ENCODE results near the gene RGMA. TPM values are rescaled to one million over a fixed set of nuclear protein-coding genes. Genes with fewer than 3 reads are reported as not detected.

RGMA gene
- total RNA-seq, 1 donor from 2014 or later = 11.4 TPM

DNA sequence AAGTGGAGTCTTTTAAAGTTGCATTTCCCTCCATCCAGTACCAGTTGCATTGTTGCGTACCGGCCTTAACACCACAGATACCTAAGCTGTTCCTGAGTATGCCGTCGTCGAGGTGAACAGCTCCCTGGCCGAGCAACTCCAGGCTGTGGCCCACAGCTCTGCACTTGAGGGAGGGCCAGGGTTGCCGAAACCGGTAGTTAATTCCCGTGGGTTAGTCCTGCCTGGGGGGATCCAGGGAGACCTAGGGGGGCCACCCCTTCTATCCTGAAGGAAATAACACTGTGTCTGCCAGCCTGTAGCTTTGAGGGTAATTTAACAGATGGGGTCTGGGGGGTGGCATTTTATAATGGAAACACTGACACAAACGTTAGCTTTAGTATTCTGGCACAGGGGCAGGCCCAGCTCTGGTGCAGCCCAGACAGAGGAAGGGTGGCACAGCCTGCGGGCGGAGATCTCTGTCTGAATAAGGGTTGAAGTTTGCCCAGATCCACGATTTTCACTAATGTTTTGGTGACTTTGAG lies 60.8 kb downstream of the RGMA start:
- Mint-ChIP-seq H3K9me3 (ENCODE audit: low read depth) (no peaks in the 10 kb centered on the region), H3K27ac (no peak overlapping the region), H3K4me1 (ENCODE audit: low read depth) (peaks cover 4% of the 10 kb centered on the region), H3K27me3 (peaks cover 8% of the 10 kb centered on the region), H3K36me3 (ENCODE audit: insufficient read depth) (peaks cover 17% of the 10 kb centered on the region), H3K4me3 (ENCODE audit: low read depth) (no peak overlapping the region)
- no peak for TF ChIP-seq CTCF (IDR thresholded peaks at IDR 0.05; ENCODE audit: unreplicated experiment)
- no peak for DNase-seq (ENCODE audit: low spot score, unreplicated experiment)

DNA sequence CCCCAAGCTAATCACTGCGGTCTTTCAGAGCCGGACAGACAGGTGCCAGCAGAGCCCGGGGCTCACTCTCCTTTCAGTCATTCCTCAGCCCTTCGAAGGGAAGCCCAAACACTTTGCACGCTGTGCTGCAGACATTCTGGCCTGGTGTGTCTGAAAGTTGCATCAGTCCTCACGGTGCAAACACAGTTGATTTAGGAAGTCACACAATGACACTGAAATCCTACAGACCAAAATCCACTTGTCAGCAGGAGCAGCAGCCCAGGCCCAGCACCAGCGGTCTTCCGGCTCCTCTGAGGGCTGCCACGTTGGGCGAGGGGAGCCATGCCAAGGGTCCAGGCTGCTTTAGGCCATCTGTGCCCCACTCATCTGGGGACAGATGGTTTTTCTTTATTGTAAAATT lies 61.6 kb downstream of the RGMA start:
- Mint-ChIP-seq H3K27ac (no peak overlapping the region), H3K9me3 (ENCODE audit: low read depth) (no peaks in the 10 kb centered on the region), H3K27me3 (peaks cover 6% of the 10 kb centered on the region), H3K4me3 (ENCODE audit: low read depth) (no peak overlapping the region), H3K4me1 (ENCODE audit: low read depth) (peaks cover 4% of the 10 kb centered on the region), H3K36me3 (ENCODE audit: insufficient read depth) (peaks cover 25% of the 10 kb centered on the region)
- TF ChIP-seq CTCF (IDR thresholded peaks at IDR 0.05; ENCODE audit: unreplicated experiment) = no peak
- no peak for DNase-seq (ENCODE audit: low spot score, unreplicated experiment)

DNA sequence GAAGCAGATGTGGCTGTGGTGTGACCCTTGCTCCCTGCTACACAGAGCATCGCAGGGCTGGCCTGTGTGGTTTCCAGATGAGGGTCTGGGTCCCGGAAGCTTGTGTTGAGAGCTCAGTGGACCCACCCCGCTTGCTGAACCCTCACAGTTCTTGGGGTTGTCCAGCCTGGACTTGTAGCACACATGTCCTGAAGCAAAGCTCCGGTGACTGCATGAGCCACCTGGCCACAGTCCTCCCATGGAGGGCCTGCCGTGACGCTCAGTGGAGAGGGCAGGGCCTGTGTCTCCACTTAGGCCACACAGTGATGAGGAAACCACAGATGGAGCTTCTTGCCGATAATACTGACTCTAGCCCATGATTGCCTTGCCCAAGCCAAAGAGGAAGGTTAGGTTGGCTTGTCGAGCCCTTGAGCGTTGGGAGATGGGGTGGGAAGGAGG lies 62.6 kb downstream of the RGMA start:
- Mint-ChIP-seq H3K36me3 (ENCODE audit: insufficient read depth) (peaks cover 33% of the 10 kb centered on the region), H3K4me3 (ENCODE audit: low read depth) (no peak overlapping the region), H3K27ac (no peak overlapping the region), H3K4me1 (ENCODE audit: low read depth) (peaks cover 4% of the 10 kb centered on the region), H3K27me3 (peaks cover 2% of the 10 kb centered on the region), H3K9me3 (ENCODE audit: low read depth) (no peaks in the 10 kb centered on the region)
- DNase-seq (ENCODE audit: low spot score, unreplicated experiment) = no peak
- TF ChIP-seq CTCF (IDR thresholded peaks at IDR 0.05; ENCODE audit: unreplicated experiment) = no peak

DNA sequence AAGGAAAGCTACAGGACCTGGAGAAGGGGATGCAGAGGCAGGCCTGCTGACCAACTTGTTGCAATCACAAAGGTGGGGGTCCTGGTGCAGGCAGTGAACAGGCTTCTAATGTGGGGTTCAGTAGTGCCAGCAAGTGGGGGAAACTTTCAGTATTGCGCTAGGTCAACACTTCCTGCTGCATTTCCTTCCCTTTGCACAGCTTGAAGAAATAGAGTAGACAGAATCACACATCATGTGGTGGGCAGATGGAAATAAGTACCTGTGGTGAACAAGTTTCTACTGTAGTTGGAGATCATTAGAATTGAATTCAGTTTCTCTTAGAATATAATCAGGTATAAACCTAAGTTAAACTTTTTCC lies 63.4 kb downstream of the RGMA start:
- no peaks in the 10 kb centered on the region for H3K9me3 Mint-ChIP-seq (ENCODE audit: low read depth)
- TF ChIP-seq CTCF (IDR thresholded peaks at IDR 0.05; ENCODE audit: unreplicated experiment) = no peak
- H3K4me1 Mint-ChIP-seq (ENCODE audit: low read depth) = peaks cover 4% of the 10 kb centered on the region
- no peak for DNase-seq (ENCODE audit: low spot score, unreplicated experiment)
- no peak overlapping the region for H3K4me3 Mint-ChIP-seq (ENCODE audit: low read depth)
- H3K36me3 Mint-ChIP-seq (ENCODE audit: insufficient read depth) = peaks cover 36% of the 10 kb centered on the region
- H3K27me3 Mint-ChIP-seq = no peaks in the 10 kb centered on the region
- no peak overlapping the region for H3K27ac Mint-ChIP-seq

GRCh38 chr15:93024716-93025624 lies 64.0 kb downstream of the RGMA start:
- DNase-seq (ENCODE audit: low spot score, unreplicated experiment) = no peak
- Mint-ChIP-seq H3K4me1 (ENCODE audit: low read depth) (no peaks in the 10 kb centered on the region), H3K4me3 (ENCODE audit: low read depth) (no peak overlapping the region), H3K9me3 (ENCODE audit: low read depth) (no peaks in the 10 kb centered on the region), H3K27me3 (no peaks in the 10 kb centered on the region), H3K36me3 (ENCODE audit: insufficient read depth) (peaks cover 42% of the 10 kb centered on the region), H3K27ac (no peak overlapping the region)
- no peak for TF ChIP-seq CTCF (IDR thresholded peaks at IDR 0.05; ENCODE audit: unreplicated experiment)

Measured in progenitor cell of endocrine pancreas (in vitro differentiated cells).